GM12892 (cell line): ENCODE measurements around the gene TESMIN.

Experiments
- DNase-seq: peaks from one replicate; pipeline ENCODE4 v3.0.0; 2011; ENCODE audit not compliant: insufficient read length
- FAIRE-seq: peaks from 2 replicates; lab custom pipeline; 2011; peaks lifted over from hg19 to GRCh38; lab: Jason Lieb, UNC
- POLR2A ChIP-seq: IDR thresholded peaks from 2 replicates; pipeline ENCODE4 v1.6.1; 2011; ENCODE audit warnings: low read depth, low read length, control low read depth
- POLR2AphosphoS5 ChIP-seq: IDR thresholded peaks from 2 replicates; pipeline ENCODE4 v1.6.1; 2011; ENCODE audit warnings: low read depth, low read length, control low read depth
- TAF1 ChIP-seq: IDR thresholded peaks from 2 replicates; pipeline ENCODE4 v1.6.1; 2011; ENCODE audit warnings: low read depth, mild to moderate bottlenecking, control low read depth, low read length, borderline replicate concordance

Gene TESMIN

GRCh38 chr11:68735125-68735524, 16.2 kb downstream of the TESMIN start:
- no peak for FAIRE-seq
- TF ChIP-seq TAF1, result no peak
- TF ChIP-seq POLR2A, result no peak
- no peak for TF ChIP-seq POLR2AphosphoS5
- no peak for DNase-seq

- TF ChIP-seq POLR2AphosphoS5 (no peak), POLR2A (no peak), TAF1 (no peak)
- DNase-seq (no peak), FAIRE-seq (no peak)
Measured at GRCh38 chr11:68734111-68734510, 17.2 kb downstream of the TESMIN start.

DNA sequence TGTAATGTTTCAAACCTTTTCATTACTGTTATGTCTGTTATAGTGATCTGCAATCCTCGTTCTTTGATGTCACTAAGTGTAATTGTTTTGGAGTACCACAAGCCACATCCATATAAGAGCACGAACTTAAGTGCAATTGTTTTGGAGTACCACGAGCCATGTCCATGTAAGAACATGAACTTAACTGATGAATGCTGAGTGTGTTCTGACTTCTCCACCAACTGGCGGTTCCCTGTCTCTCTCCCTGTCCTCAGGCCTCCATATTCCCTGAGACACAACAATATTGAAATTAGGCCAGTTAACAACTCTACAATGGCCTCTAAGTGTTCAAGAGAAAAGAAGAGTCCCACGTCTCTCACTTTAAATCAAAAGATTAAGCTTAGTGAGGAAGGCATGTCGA, 23.5 kb downstream of the TESMIN start:
- peak; percentile 38 for FAIRE-seq

DNA sequence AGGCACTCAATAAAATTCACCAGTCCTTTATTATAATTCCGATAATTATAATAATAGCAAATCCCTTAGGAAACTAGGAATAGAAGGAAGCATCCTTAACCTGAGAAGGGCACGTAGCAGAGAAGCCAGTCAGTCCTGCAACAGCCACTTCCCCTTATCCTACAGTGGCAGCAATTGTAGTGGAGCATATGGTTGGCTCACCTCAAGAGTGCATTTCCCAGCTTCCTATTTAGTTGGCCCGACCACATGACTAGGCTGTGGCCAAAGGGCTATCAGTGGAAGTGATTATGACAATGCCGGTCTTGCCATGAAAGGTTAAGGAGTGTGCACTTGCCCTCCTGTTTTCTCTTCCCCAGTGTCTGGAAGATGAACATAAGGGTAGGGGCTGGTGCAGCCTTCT, 27.0 kb downstream of the TESMIN start:
- FAIRE-seq (no peak), DNase-seq (no peak)
- TF ChIP-seq TAF1 (no peak), POLR2AphosphoS5 (no peak), POLR2A (no peak)

More for the DNA sequence above, 23.5 kb downstream of the TESMIN start:
- TF ChIP-seq POLR2AphosphoS5, result no peak
- TF ChIP-seq POLR2A, result no peak
- TF ChIP-seq TAF1, result no peak
- DNase-seq, result no peak

- DNase-seq (no peak), FAIRE-seq (no peak)
- no peak for TF ChIP-seq POLR2AphosphoS5
- no peak for TF ChIP-seq TAF1
- TF ChIP-seq POLR2A, result no peak
Measured at GRCh38 chr11:68722143-68722542, 29.2 kb downstream of the TESMIN start.

GRCh38 chr11:68721075-68721474, 30.2 kb downstream of the TESMIN start:
- FAIRE-seq, result no peak
- DNase-seq, result no peak
- TF ChIP-seq TAF1, result no peak
- no peak for TF ChIP-seq POLR2AphosphoS5

- no peak for TF ChIP-seq POLR2A
- TF ChIP-seq TAF1, result no peak
- no peak for TF ChIP-seq POLR2AphosphoS5
- DNase-seq (no peak), FAIRE-seq (no peak)
Measured at GRCh38 chr11:68715456-68716122, 35.7 kb downstream of the TESMIN start.

- FAIRE-seq, result no peak
- DNase-seq, result no peak
- TF ChIP-seq POLR2AphosphoS5 (no peak), POLR2A (no peak), TAF1 (no peak)
Measured at GRCh38 chr11:68714060-68714856, 37.1 kb downstream of the TESMIN start.

GRCh38 chr11:68711114-68711513, 40.2 kb downstream of the TESMIN start:
- DNase-seq (no peak), FAIRE-seq (no peak)
- no peak for TF ChIP-seq POLR2AphosphoS5
- TF ChIP-seq TAF1, result no peak
- no peak for TF ChIP-seq POLR2A

- TF ChIP-seq TAF1, result no peak
- TF ChIP-seq POLR2AphosphoS5, result no peak
- no peak for TF ChIP-seq POLR2A
- FAIRE-seq, result no peak
- no peak for DNase-seq
Measured at GRCh38 chr11:68710409-68710808, 40.9 kb downstream of the TESMIN start.

DNA sequence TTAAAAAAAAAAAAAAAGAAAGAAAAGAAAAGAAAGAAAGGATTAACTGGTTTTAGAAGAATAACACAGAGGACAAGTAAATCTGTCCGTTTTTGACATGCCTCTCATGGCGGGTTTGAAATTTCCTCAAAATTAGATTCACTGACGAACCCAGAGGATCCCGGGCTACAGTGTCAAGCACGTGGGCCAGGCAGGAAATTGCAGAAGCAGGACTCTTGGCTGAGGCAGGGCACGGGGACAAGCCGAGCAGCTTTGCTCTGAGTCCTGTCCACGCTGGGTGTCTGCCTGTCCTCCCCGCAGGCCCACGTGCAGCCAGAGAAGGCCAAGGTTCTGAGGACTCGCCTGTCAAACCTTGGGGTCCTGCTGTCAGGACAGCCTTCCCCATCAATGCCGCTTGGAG, 42.3 kb downstream of the TESMIN start:
- TF ChIP-seq TAF1 (no peak), POLR2A (no peak), POLR2AphosphoS5 (no peak)
- DNase-seq, result no peak
- no peak for FAIRE-seq

DNA sequence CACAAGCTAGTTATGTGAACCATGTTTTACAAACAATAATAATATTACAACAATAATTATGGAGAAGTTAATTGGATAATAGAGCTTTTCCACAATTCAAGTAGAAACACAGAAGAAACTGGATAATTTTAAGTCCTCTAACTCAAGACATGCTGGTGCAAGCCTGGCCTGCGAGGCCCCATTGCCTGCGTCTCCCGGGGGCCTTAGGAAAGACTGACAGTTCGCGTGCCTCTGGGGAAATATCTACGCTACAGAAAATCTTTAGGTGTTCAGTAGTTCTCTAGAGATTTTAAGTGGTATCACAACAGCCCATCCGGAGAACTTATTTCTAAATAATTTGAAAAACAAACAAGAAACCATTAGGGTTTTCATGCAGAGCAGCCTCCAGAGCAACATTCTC, 43.8 kb downstream of the TESMIN start:
- FAIRE-seq (no peak), DNase-seq (no peak)
- TF ChIP-seq POLR2A, result no peak
